HL-60 (cell line): ENCODE measurements around the gene TSPAN8.

ENCODE experiments used
- CTCF ChIP-seq: IDR thresholded peaks from one replicate; pipeline ENCODE4 v1.5.1; 2011; ENCODE audit warnings: low read length, control low read depth, inconsistent platforms; ENCODE audit not compliant: insufficient read depth
- GABPA ChIP-seq: IDR thresholded peaks from 2 replicates; pipeline ENCODE4 v1.6.1; 2012; ENCODE audit warnings: low read depth
- POLR2AphosphoS5 ChIP-seq: IDR thresholded peaks from 2 replicates; pipeline ENCODE4 v1.6.1; 2012; ENCODE audit warnings: low read depth
- SPI1 ChIP-seq: IDR thresholded peaks from 2 replicates; pipeline ENCODE4 v1.6.1; 2012; ENCODE audit warnings: low read depth, mild to moderate bottlenecking, borderline replicate concordance
- TF ChIP-seq, protein P1 (sequence below): IDR thresholded peaks from 2 replicates; pipeline ENCODE4 v1.6.1; 2012; ENCODE audit warnings: low read depth; ENCODE audit not compliant: insufficient replicate concordance

DNA sequence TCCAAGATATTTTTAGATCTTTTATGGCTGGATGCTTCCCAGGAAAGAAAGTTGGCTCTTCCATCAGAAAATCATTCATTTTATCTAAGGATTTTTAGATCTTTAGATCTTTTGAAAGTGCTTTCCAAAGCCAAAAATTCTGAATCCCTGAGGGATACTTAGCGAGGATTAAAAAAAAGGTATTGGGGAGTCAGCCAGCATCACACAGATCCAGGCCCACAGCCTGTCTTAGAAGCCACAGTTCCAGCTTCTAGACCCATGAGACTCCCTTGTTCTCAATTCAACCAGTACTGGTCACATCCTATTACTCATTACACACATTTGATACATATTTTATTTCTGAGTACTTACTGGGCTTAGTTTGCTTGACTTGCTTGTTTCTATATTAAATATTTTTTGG lies 49.9 kb downstream of the TSPAN8 start:
- TF ChIP-seq CTCF (no peak), POLR2AphosphoS5 (no peak), GABPA (no peak), SPI1 (no peak)
- TF ChIP-seq, protein P1, sequence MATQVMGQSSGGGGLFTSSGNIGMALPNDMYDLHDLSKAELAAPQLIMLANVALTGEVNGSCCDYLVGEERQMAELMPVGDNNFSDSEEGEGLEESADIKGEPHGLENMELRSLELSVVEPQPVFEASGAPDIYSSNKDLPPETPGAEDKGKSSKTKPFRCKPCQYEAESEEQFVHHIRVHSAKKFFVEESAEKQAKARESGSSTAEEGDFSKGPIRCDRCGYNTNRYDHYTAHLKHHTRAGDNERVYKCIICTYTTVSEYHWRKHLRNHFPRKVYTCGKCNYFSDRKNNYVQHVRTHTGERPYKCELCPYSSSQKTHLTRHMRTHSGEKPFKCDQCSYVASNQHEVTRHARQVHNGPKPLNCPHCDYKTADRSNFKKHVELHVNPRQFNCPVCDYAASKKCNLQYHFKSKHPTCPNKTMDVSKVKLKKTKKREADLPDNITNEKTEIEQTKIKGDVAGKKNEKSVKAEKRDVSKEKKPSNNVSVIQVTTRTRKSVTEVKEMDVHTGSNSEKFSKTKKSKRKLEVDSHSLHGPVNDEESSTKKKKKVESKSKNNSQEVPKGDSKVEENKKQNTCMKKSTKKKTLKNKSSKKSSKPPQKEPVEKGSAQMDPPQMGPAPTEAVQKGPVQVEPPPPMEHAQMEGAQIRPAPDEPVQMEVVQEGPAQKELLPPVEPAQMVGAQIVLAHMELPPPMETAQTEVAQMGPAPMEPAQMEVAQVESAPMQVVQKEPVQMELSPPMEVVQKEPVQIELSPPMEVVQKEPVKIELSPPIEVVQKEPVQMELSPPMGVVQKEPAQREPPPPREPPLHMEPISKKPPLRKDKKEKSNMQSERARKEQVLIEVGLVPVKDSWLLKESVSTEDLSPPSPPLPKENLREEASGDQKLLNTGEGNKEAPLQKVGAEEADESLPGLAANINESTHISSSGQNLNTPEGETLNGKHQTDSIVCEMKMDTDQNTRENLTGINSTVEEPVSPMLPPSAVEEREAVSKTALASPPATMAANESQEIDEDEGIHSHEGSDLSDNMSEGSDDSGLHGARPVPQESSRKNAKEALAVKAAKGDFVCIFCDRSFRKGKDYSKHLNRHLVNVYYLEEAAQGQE, result no peak
